Measurements from ENCODE around the gene NUDCD3. TPM values are rescaled to one million over a fixed set of nuclear protein-coding genes. Genes with fewer than 3 reads are reported as not detected.

The NUDCD3 gene
- total and polyA plus RNA-seq, 8 donors: 12.9 to 147 (median 29.5) TPM

GRCh38 chr7:44534501-44534900 is 44.0 kb upstream of the NUDCD3 start:
- TF ChIP-seq CTCF (IDR thresholded peaks at IDR 0.05) (peak in 3 of 7 experiments; percentile 10 to 27 (median 17)), EP300 (IDR thresholded peaks at IDR 0.05) (no peak)
- Histone ChIP-seq H3K27me3 (no peaks in the 10 kb centered on the region), H3K4me1 (peaks cover 0 to 11% (median 2%) of the 10 kb centered on the region in 4 donors), H3K27ac (no peak overlapping the region), H3K4me3 (no peak overlapping the region), H3K36me3 (no peaks in the 10 kb centered on the region), H3K9me3 (no peaks in the 10 kb centered on the region)
- DNase-seq: peak in 1 of 2 donors; percentile 68
- intact Hi-C loops (cut with DNase I; ENCODE audit: low total_unique reads): no loop called here
- 60 to 83% (median 62%) methylated on average over 1 to 7 of the region's 7 CpGs for WGBS, 5 donors

GRCh38 chr7:44534087-44534486 is 43.6 kb upstream of the NUDCD3 start:
- peak in 1 of 2 donors; percentile 37 for DNase-seq
- intact Hi-C loops (cut with DNase I; ENCODE audit: low total_unique reads): no loop called here
- Histone ChIP-seq H3K36me3 (no peaks in the 10 kb centered on the region), H3K27ac (no peak overlapping the region), H3K9me3 (no peaks in the 10 kb centered on the region), H3K4me1 (peaks cover 0 to 11% (median 2%) of the 10 kb centered on the region in 4 donors), H3K4me3 (no peak overlapping the region), H3K27me3 (no peaks in the 10 kb centered on the region)
- WGBS, 5 donors: 37 to 57% (median 45%) methylated on average over 5 of the region's 5 CpGs
- no peak for TF ChIP-seq EP300 (IDR thresholded peaks at IDR 0.05)
- no peak for TF ChIP-seq CTCF (IDR thresholded peaks at IDR 0.05)
- TF ChIP-seq POLR2AphosphoS5 (IDR thresholded peaks at IDR 0.05): no peak
- no peak for TF ChIP-seq POLR2A (IDR thresholded peaks at IDR 0.05)

GRCh38 chr7:44533301-44534055 is 43.0 kb upstream of the NUDCD3 start:
- no peaks in the 10 kb centered on the region for H3K9me3 ChIP-seq
- WGBS, 5 donors: 67 to 77% (median 71%) methylated on average over 4 to 8 of the region's 8 CpGs
- intact Hi-C loops (cut with DNase I; ENCODE audit: low total_unique reads): no loop called here
- H3K4me3 ChIP-seq: no peak overlapping the region
- peak in 1 of 2 donors; percentile 20 for DNase-seq
- peaks cover 0 to 11% (median 2%) of the 10 kb centered on the region in 4 donors for H3K4me1 ChIP-seq
- TF ChIP-seq CTCF (IDR thresholded peaks at IDR 0.05) (no peak), EP300 (IDR thresholded peaks at IDR 0.05) (no peak), POLR2A (IDR thresholded peaks at IDR 0.05) (no peak), POLR2AphosphoS5 (IDR thresholded peaks at IDR 0.05) (no peak)
- H3K27me3 ChIP-seq: no peaks in the 10 kb centered on the region
- H3K27ac ChIP-seq: no peak overlapping the region
- H3K36me3 ChIP-seq: no peaks in the 10 kb centered on the region

- TF ChIP-seq POLR2AphosphoS5 (IDR thresholded peaks at IDR 0.05) (no peak), CTCF (IDR thresholded peaks at IDR 0.05) (no peak), EP300 (IDR thresholded peaks at IDR 0.05) (no peak), POLR2A (IDR thresholded peaks at IDR 0.05) (no peak)
- peaks cover 0 to 7% (median 5%) of the 10 kb centered on the region in 4 donors for H3K9me3 ChIP-seq
- no peaks in the 10 kb centered on the region for H3K27me3 ChIP-seq
- H3K27ac ChIP-seq: no peak overlapping the region
- 79 to 87% (median 84%) methylated on average over 13 to 17 of the region's 17 CpGs for WGBS, 5 donors
- intact Hi-C loops (cut with DNase I; ENCODE audit: low total_unique reads): no loop called here
- peaks cover 0 to 11% (median 2%) of the 10 kb centered on the region in 4 donors for H3K4me1 ChIP-seq
- H3K36me3 ChIP-seq: no peaks in the 10 kb centered on the region
- peak in 1 of 2 donors; percentile 21 for DNase-seq
- H3K4me3 ChIP-seq: no peak overlapping the region
Measured at GRCh38 chr7:44531421-44532380, 41.2 kb upstream of the NUDCD3 start.
